Kidney glomerular epithelial cell (primary cell): ENCODE measurements around the gene ARHGEF10L.
"Not testable (repeated sequence)": the region's sequence is repeated elsewhere in the genome, so short reads cannot be mapped to it uniquely, and the experiment has no call there.

Experiments
- DNase-seq: peaks from one replicate; lab custom pipeline; 2025; lab: John Stamatoyannopoulos, UW

ARHGEF10L gene

DNA sequence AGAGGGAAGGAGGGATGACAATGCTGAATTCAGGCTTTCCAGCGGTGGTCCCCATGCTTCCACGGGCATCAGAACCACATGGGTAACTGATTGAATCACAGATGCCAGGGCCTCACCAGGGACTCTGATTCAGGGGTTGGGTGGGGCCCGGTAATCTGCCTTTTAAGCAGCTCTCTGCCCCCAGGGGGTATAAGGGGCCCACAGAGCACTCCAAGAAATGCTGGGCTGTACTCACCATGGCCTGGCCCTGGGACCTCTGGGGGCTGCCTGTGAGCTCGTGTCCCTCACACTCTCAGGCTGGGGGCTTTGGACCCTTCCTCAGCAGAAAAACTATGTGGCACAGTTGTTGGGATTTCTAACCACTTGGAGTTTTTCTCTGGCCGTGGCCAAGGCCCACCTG, 70.6 kb downstream of the ARHGEF10L start:
- DNase-seq = no peak

DNA sequence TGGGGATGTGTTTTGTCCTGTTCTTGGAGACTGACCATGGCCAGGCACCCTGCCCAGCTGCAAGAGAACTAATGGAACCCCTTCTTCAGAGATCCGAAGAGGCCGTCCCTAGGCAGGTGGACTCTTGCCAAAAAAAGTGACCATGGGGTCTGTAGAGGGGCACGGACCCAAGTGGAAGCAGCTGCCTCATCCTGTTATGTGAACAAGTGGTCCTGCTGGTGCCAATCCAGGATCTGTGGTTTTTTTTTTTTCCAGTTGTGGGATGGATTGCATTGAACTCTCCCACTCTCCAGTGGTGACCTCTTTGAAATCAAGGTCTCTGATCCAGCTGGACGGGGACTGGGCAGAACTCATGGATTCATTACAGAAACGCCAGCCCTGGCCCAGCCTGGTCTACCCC, 71.2 kb downstream of the ARHGEF10L start:
- no peak for DNase-seq

DNA sequence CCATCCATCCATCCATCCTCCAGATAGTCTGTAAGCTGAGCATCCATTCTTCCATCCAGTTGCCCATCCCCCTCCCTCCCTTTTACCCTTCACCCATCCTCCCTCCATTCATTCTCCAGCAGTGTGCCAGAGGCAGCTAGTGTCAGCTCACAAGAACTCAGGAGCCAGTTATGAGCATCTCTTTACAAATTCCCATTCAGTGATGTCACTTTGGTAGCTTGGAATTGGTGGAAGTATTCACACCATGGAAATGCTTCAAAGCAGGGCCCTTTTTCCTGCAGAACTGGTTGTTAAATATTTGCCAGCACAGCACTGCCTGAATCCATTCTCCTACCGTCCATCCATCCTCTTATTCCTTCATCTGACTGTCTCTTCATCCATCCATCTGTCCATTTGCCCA, 72.5 kb downstream of the ARHGEF10L start:
- DNase-seq = peak; percentile 45

DNA sequence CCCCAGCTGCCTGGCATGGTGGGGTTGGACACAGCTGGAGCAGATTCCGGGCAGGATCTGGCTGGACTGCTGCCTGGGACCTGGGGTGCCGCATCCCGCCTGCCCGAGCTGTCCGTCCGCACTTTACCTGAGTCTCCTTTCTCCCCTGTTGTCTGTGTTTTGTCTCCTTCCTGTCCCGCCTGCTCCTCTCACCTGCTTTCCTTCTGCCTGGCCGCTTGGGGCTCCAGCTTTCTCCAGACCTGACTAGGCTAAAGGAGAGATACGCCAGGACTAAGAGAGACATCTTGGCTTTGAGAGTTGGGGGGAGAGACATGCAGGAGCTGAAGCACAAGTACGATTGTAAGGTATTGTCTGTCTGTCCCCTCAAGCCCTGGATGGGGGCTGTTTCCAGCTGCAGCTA, 73.3 kb downstream of the ARHGEF10L start:
- DNase-seq = no peak

- DNase-seq = no peak
These were observed 75.1 kb downstream of the ARHGEF10L start for GRCh38 chr1:17614586-17614985.

- no peak for DNase-seq
These were observed 75.7 kb downstream of the ARHGEF10L start for GRCh38 chr1:17615157-17615556.

DNA sequence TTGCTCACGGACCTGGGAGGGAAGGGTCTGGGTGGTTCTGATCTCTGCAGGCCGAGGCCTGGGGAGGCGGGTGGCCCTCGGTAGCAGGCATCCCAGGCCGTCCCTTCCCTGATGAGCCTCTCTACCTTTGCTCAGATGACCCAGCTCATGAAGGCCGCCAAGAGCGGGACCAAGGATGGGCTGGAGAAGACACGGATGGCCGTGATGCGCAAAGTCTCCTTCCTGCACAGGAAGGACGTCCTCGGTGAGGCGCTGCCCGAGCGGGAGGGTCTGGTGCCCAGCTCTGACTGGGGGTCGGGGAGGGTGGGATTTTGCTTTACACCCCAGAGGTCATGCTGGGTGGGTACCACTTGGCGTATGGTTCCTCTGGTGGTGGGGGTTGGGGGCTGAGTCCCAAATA, 76.5 kb downstream of the ARHGEF10L start:
- no peak for DNase-seq

- DNase-seq = no peak
These were observed 77.3 kb downstream of the ARHGEF10L start for GRCh38 chr1:17616731-17617279.

DNA sequence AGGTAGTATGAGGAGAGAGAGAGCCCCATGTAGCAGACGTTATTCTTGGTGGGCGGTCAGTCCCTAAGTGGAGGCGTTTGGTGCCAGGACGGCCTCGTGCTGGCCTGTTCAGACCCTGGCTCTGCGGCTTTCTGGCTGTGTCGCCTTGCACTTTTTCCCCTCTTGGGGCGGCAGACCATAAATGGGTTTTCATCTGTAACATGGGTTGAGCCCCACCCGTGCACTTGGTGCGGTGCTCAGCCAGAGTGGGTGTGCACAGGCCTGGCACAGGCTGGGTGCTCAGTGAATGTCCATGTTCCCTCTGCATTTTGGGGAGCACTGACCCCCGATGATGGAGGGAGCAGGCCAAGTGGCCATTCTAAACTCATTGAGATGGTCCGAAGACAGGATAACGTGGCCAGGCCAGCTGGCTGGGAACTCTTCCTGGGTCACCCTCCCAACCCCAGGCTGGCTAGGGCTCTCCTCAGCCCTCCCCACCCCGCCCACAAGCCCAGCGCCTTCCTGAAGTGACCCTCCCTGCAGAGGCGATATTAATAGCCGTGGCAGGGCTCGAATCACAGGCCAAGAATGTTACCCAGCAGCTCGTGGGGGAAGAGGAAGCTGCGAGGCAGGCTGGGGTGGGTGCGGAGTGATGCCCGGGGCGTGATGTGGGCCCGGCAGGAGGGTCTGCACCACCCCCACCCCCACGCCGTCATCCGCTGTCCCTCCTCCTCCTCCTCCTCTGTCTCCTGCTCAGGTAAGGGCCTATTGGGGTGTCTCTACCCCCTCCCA, 78.5 kb downstream of the ARHGEF10L start:
- DNase-seq = no peak

GRCh38 chr1:17618558-17619247, 79.2 kb downstream of the ARHGEF10L start:
- no peak for DNase-seq

- DNase-seq = no peak
These were observed 81.0 kb downstream of the ARHGEF10L start for GRCh38 chr1:17620448-17620847.

- no peak for DNase-seq
These were observed 82.2 kb downstream of the ARHGEF10L start for GRCh38 chr1:17621691-17622090.

- DNase-seq = no peak
These were observed 83.3 kb downstream of the ARHGEF10L start for GRCh38 chr1:17622823-17623222.

- DNase-seq = peak; percentile 24
These were observed 85.2 kb downstream of the ARHGEF10L start for GRCh38 chr1:17624611-17625233.

- no peak for DNase-seq
These were observed 87.9 kb downstream of the ARHGEF10L start for GRCh38 chr1:17627239-17628052.

DNA sequence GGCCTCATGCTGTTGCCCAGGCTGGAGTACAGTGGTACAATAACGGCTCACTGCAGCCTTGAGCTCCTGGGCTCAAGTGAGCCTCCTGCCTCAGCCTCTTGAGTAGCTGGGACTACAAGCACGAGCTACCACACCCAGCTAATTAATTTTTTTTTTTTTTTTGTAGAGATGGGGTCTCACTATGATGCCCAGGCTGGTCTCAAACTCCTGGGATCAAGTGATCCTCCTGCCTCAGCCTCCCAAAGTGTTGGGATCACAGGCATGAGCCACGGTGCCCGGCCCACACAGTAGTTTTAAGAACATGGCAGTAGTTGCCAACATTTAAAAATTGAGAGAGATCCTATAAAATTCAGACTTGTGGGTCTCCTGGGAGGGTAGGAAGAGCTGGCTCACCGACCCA, 89.5 kb downstream of the ARHGEF10L start:
- DNase-seq = not testable (repeated sequence)

DNA sequence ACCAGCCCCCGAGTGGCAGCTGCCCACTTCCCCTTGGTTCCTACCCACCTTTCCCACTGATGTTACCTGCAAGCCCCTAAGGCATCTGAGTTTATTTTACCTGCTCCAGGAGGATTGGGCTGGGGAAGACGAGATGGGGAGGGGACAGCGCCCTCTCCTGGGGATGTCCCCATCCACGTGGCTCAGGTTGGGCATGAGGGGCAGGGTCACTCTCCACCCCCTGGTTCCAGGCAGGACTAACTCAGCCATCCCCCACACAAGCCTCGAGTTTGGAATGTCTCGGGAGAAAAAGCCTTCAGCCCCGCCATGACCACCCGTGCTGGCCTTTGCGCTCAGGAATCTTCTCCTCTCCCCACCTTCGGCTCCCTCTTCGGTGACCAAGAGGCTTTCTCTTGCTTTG, 90.0 kb downstream of the ARHGEF10L start:
- DNase-seq = no peak

DNA sequence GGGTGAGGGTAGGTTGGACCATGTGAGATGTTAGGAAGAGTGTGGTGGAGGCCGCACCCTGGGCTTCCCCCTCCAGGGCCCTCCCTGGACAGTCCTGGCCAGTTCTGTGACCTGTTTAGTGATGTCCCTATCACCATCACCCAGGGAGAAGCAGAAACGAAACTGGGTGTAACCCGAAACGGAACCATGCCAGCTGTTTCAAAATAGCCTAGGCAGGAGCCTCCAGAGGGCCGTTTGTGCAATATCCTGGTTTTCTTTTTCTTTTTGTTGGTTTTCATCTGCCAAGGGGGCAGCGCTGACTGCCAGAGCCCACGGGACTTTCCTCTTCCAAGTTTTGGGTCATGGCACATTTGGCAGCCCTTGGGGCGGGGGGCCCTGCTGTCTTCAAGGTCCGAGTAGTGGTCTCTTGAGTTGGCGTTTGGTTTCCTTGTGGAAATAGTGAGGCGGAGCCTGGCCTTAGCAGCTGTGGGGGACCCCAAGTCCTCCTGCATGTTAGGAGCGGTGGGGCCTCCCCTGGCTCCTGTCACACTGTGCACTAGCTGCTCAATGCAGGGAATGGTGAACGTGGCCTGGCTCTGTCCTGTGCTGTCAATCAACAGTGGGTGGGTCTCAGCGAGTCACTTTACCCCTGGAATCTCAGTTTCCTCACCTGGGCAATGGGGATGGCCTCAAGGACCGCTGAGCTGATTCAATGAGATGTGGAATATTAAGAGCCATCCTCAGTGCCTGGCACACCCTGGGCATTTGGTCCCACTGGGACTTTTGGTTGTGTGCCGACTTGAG, 90.7 kb downstream of the ARHGEF10L start:
- DNase-seq = no peak

DNA sequence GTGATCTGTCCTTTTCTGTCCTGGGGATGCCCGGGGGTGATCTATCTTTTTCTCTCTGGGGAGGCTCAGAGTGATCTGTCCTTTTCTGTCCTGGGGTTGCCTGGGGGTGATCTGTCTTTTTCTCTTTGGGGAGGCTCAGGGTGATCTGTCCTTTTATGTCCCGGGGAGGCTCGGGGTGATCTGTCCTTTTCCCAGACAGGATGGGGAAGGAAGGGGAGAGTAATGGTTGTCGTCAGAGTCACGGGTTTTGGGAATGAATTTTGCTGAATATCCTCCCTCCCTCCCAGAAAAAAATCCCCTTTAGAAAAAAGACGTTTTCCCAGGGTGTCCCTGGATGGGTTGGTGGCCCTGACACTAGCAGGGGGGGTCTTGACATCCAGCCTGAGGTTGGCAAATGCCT, 91.5 kb downstream of the ARHGEF10L start:
- no peak for DNase-seq

DNA sequence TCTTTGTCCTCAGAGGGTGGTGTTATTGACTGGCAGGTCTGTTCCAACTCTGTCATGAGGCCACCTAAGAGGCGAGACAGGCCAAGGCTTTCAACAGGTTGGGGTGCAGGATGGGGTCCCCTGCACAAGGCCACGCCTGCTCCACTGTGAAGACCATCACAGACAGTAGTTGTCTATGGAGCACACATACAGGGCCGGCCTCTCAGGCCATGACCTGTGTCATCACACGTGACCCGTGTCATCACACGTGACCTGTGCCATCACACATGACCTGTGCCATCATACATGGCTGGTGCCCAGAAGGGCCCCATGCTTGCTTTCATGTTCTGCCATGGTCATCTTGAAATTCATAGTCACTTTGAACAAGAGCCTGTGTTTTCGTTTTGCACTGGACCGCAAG, 91.9 kb downstream of the ARHGEF10L start:
- no peak for DNase-seq

DNA sequence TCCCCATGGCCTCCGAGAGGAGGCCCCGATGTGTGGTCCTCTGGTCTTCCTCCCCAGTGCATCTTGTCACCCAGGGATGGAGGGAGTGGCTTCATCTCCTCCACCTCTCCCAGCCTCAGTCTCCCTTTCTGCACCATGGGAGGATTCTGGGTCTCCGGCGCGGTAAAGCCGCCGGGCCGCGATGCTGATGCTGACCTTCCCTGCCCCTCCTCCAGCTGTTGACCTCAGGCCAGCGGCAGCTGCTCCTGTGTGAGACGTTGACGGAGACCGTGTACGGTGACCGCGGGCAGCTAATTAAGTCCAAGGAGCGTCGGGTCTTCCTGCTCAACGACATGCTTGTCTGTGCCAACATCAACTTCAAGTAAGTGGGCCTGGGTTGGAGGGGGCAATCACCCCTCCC, 92.6 kb downstream of the ARHGEF10L start:
- no peak for DNase-seq
